Measurements from ENCODE around the gene CAMTA1.

- TF ChIP-seq CTCF (IDR thresholded peaks at IDR 0.05) = no peak
- TF ChIP-seq POLR2A (IDR thresholded peaks at IDR 0.05) = no peak
Measured at GRCh38 chr1:7805460-7805859, 1020.2 kb downstream of the CAMTA1 start.

All from prostate gland (tissue), 2 donors.